ENCODE results near the gene FAM240A. TPM values are rescaled to one million over a fixed set of nuclear protein-coding genes. Genes with fewer than 3 reads are reported as not detected.
A peak's percentile ranks its signal among the peaks of the same experiment; 100 is the strongest.

FAM240A gene
- total RNA-seq, 4 donors from 2014 or later = 0.22 TPM; not detected in 3

GRCh38 chr3:46566040-46566641 lies 46.2 kb upstream of the FAM240A start, which contains the start of gene LRRC2:
Gene LRRC2 (minus strand): TSS chr3:46566302. CDS start chr3:46551591, 14,711 bp downstream.
- WGBS, 2 donors = 1% methylated on average over 28 to 37 of the region's 39 CpGs

GRCh38 chr3:46571684-46572083 lies 40.6 kb upstream of the FAM240A start:
- DNase-seq (ENCODE audit: low spot score in 2 of 2) = no peak
- Histone ChIP-seq H3K27me3 (peaks cover 0 to 16% of the 10 kb centered on the region in 2 donors), H3K4me1 (peaks cover 0 to 3% (median 0%) of the 10 kb centered on the region in 4 donors), H3K27ac (no peak overlapping the region), H3K36me3 (no peaks in the 10 kb centered on the region), H3K9me3 (peaks cover 0 to 8% (median 3%) of the 10 kb centered on the region in 4 donors), H3K4me3 (no peak overlapping the region)
- 74 to 79% methylated on average over 3 of the region's 3 CpGs for WGBS, 2 donors
- no peak for TF ChIP-seq EP300 (IDR thresholded peaks at IDR 0.05)
- no peak for TF ChIP-seq CTCF (IDR thresholded peaks at IDR 0.05)
- TF ChIP-seq POLR2A (IDR thresholded peaks at IDR 0.05) = no peak

More at GRCh38 chr3:46566040-46566641, 46.2 kb upstream of the FAM240A start, which contains the start of gene LRRC2:
- DNase-seq (ENCODE audit: low spot score in 2 of 2) = no peak
- no peaks in the 10 kb centered on the region for H3K36me3 ChIP-seq
- peak within 1 kb of the TSS in 1 of 4 donors; percentile 45 for H3K27ac ChIP-seq
- H3K27me3 ChIP-seq = peaks cover 0 to 27% of the 10 kb centered on the region in 2 donors
- peak within 1 kb of the TSS; percentile 25 to 55 (median 48) for H3K4me3 ChIP-seq
- peaks cover 0 to 16% (median 9%) of the 10 kb centered on the region in 4 donors for H3K4me1 ChIP-seq
- H3K9me3 ChIP-seq = peaks cover 0 to 8% (median 3%) of the 10 kb centered on the region in 4 donors
- no peak for TF ChIP-seq CTCF (IDR thresholded peaks at IDR 0.05)

- no peak for TF ChIP-seq EP300 (IDR thresholded peaks at IDR 0.05)
- TF ChIP-seq CTCF (IDR thresholded peaks at IDR 0.05) = no peak
- no peak for TF ChIP-seq POLR2A (IDR thresholded peaks at IDR 0.05)
- H3K27me3 ChIP-seq = peaks cover 0 to 35% of the 10 kb centered on the region in 2 donors
- WGBS, 2 donors = 44 to 45% methylated on average over 4 of the region's 4 CpGs
- H3K4me1 ChIP-seq = peaks cover 0 to 13% (median 0%) of the 10 kb centered on the region in 4 donors
- no peak overlapping the region for H3K27ac ChIP-seq
- no peak overlapping the region for H3K4me3 ChIP-seq
- no peak for DNase-seq (ENCODE audit: low spot score in 2 of 2)
- peaks cover 0 to 8% (median 3%) of the 10 kb centered on the region in 4 donors for H3K9me3 ChIP-seq
- no peaks in the 10 kb centered on the region for H3K36me3 ChIP-seq
Measured at GRCh38 chr3:46573701-46574100, 38.6 kb upstream of the FAM240A start.

- Histone ChIP-seq H3K9me3 (peaks cover 0 to 6% (median 3%) of the 10 kb centered on the region in 4 donors), H3K36me3 (no peaks in the 10 kb centered on the region), H3K27ac (no peak overlapping the region), H3K4me3 (no peak overlapping the region), H3K4me1 (peaks cover 0 to 17% (median 0%) of the 10 kb centered on the region in 4 donors), H3K27me3 (peaks cover 0 to 40% of the 10 kb centered on the region in 2 donors)
- 67 to 86% methylated on average over 2 of the region's 2 CpGs for WGBS, 2 donors
- no peak for DNase-seq (ENCODE audit: low spot score in 2 of 2)
- TF ChIP-seq EP300 (IDR thresholded peaks at IDR 0.05) = no peak
- TF ChIP-seq POLR2A (IDR thresholded peaks at IDR 0.05) = no peak
Measured at GRCh38 chr3:46574243-46574646, 38.1 kb upstream of the FAM240A start.

- 63 to 70% methylated on average over 5 of the region's 5 CpGs for WGBS, 2 donors
- no peaks in the 10 kb centered on the region for H3K36me3 ChIP-seq
- peaks cover 0 to 20% (median 0%) of the 10 kb centered on the region in 4 donors for H3K4me1 ChIP-seq
- TF ChIP-seq CTCF (IDR thresholded peaks at IDR 0.05) = no peak
- TF ChIP-seq POLR2A (IDR thresholded peaks at IDR 0.05) = no peak
- no peak for TF ChIP-seq EP300 (IDR thresholded peaks at IDR 0.05)
- no peak overlapping the region for H3K27ac ChIP-seq
- H3K4me3 ChIP-seq = no peak overlapping the region
- H3K27me3 ChIP-seq = peaks cover 0 to 48% of the 10 kb centered on the region in 2 donors
- DNase-seq (ENCODE audit: low spot score in 2 of 2) = no peak
- H3K9me3 ChIP-seq = no peaks in the 10 kb centered on the region
Measured at GRCh38 chr3:46574881-46575576, 37.3 kb upstream of the FAM240A start.

Measured in tibial nerve (tissue), 4 donors.